GM19099 (cell line): Measurements from ENCODE around the gene ITPR1.

Experiments
- POLR2A ChIP-seq: IDR thresholded peaks from 3 replicates; pipeline ENCODE4 v1.6.1; 2011; ENCODE audit warnings: low read depth; ENCODE audit not compliant: insufficient read length; ENCODE audit errors: extremely low read depth

Gene ITPR1

GRCh38 chr3:4514916-4515315, 21.8 kb downstream of the ITPR1 start:
- TF ChIP-seq POLR2A = no peak

GRCh38 chr3:4515916-4516579, 22.9 kb downstream of the ITPR1 start:
- no peak for TF ChIP-seq POLR2A

GRCh38 chr3:4517093-4517492, 23.9 kb downstream of the ITPR1 start:
- no peak for TF ChIP-seq POLR2A

- no peak for TF ChIP-seq POLR2A
These were observed 24.6 kb downstream of the ITPR1 start for GRCh38 chr3:4517643-4518311.

- no peak for TF ChIP-seq POLR2A
These were observed 27.1 kb downstream of the ITPR1 start for GRCh38 chr3:4520033-4520816.

- no peak for TF ChIP-seq POLR2A
These were observed 29.8 kb downstream of the ITPR1 start for GRCh38 chr3:4522947-4523346.

GRCh38 chr3:4523710-4524698, 30.9 kb downstream of the ITPR1 start:
- TF ChIP-seq POLR2A = no peak

- no peak for TF ChIP-seq POLR2A
These were observed 32.5 kb downstream of the ITPR1 start for GRCh38 chr3:4525560-4526223.

- TF ChIP-seq POLR2A = no peak
These were observed 35.2 kb downstream of the ITPR1 start for GRCh38 chr3:4528320-4528719.

GRCh38 chr3:4528819-4529600, 35.9 kb downstream of the ITPR1 start:
- no peak for TF ChIP-seq POLR2A

GRCh38 chr3:4529876-4530588, 36.9 kb downstream of the ITPR1 start:
- no peak for TF ChIP-seq POLR2A

- TF ChIP-seq POLR2A = no peak
These were observed 38.4 kb downstream of the ITPR1 start for GRCh38 chr3:4531478-4532025.
